Astrocyte (in vitro differentiated cells and primary cell): ENCODE results near the gene ACCSL.

Experiments
- CTCF ChIP-seq: IDR thresholded peaks from 2 replicates; pipeline ENCODE4 v1.5.1; 2011; ENCODE audit warnings: low read depth, mild to moderate bottlenecking, inconsistent platforms, low read length, moderate library complexity; ENCODE audit not compliant: insufficient read depth
- EZH2 ChIP-seq: IDR thresholded peaks from 2 replicates; pipeline ENCODE4 v1.6.1; 2012; ENCODE audit warnings: mild to moderate bottlenecking, low read length, inconsistent platforms; ENCODE audit not compliant: insufficient read depth

DNA sequence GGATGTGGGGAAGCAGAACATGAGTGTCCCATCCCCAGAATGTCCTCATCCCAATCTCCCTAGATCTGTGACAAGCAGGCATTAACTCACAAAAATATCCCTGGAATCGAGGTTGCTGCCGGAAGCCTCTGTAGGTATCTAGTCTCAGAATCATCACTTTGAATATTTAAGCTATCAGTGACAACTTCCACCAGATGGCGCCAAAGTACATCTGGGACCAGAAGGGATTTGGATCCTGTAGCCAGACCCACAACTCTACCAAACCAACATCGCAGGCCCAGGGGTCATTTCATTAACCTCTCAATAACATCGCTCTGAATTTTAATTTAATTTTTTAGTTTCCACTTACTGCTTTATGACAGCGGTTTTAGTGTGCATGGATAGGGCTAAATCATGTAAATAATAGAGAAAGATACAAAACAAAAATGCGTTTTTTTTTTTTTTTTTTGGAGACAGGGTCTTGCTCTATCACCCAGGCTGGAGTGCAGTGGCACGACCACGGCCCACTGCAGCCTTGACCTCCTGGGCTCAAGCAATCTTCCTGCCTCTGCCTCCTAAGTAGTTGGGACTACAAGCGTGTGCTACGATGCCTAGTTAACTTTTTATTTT, 46.6 kb downstream of the ACCSL start:
- TF ChIP-seq CTCF: peak; percentile 81
- TF ChIP-seq EZH2: no peak
